ENCODE data around the gene KAZN. TPM values are rescaled to one million over a fixed set of nuclear protein-coding genes. Genes with fewer than 3 reads are reported as not detected.

Gene KAZN
- polyA plus RNA-seq, 1 of the 3 experiments (the other 2 are of a cell fraction) = 6.8 TPM

DNA sequence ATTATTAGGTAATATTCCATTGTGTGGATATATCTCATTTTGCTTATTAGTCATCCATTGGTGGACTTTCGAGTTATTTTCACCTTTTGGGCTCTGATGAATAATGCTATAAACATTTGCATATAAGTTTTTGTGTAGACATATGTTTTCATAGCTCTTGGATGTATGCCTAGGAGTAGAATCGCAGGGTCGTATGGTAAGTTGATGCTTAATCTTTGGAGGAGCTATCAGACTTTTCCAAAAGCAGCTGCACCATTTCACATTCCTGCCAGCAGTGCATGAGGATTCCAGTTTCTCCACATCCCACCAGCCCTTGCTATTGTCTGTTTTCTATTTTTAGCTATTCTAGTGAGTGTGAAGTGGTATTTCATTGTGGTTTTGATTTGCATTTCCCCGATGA is 434.8 kb downstream of the KAZN start:
- no peaks in the 10 kb centered on the region for H3K9me3 ChIP-seq
- H3K36me3 ChIP-seq (replicated peaks in 1 of 2; ENCODE audit: control insufficient read depth in 1 of 2, insufficient read depth in 2 of 2, low read length in 1 of 2) = no peaks in the 10 kb centered on the region
- no peak overlapping the region for H2AFZ ChIP-seq (ENCODE audit: low read depth)
- no peak overlapping the region for H3K4me2 ChIP-seq
- no peak overlapping the region for H3K4me3 ChIP-seq (ENCODE audit: low read depth in 2 of 2, low read length in 1 of 2)
- H3K27me3 ChIP-seq (ENCODE audit: insufficient read depth) = no peaks in the 10 kb centered on the region
- ChIA-PET CTCF (interaction anchor here (1.6 to 4.1 kb wide), 2 partner anchors 14 to 256 kb away, joined by 3 to 15 read pairs; no protein-coding TSS in a partner anchor), POLR2A (no interaction called here)
- H3K4me1 ChIP-seq (ENCODE audit: control insufficient read depth in 1 of 2, insufficient read depth in 2 of 2, low read depth in 1 of 2, low read length in 1 of 2) = no peaks in the 10 kb centered on the region
- H3K79me2 ChIP-seq (ENCODE audit: insufficient read depth) = peaks cover 37% of the 10 kb centered on the region; the same call in 1 of the 2 replicates
- 82% methylated on average over 4 of the region's 4 CpGs for whole genome bisulfite sequencing (ENCODE audit: low lambda C conversion rate)
- no peak overlapping the region for H3K27ac ChIP-seq (ENCODE audit: low read depth in 2 of 2, low read length in 1 of 2)
- no peak overlapping the region for H3K9ac ChIP-seq
- H3K9me2 ChIP-seq = no peaks in the 10 kb centered on the region
- peaks cover 5% of the 10 kb centered on the region for H3F3A ChIP-seq (replicated peaks; ENCODE audit: insufficient read depth)
- H4K20me1 ChIP-seq (ENCODE audit: insufficient read depth) = peaks cover 4% of the 10 kb centered on the region; the same call in 1 of the 2 replicates
- no peak for DNase-seq
- TF ChIP-seq, protein P1, sequence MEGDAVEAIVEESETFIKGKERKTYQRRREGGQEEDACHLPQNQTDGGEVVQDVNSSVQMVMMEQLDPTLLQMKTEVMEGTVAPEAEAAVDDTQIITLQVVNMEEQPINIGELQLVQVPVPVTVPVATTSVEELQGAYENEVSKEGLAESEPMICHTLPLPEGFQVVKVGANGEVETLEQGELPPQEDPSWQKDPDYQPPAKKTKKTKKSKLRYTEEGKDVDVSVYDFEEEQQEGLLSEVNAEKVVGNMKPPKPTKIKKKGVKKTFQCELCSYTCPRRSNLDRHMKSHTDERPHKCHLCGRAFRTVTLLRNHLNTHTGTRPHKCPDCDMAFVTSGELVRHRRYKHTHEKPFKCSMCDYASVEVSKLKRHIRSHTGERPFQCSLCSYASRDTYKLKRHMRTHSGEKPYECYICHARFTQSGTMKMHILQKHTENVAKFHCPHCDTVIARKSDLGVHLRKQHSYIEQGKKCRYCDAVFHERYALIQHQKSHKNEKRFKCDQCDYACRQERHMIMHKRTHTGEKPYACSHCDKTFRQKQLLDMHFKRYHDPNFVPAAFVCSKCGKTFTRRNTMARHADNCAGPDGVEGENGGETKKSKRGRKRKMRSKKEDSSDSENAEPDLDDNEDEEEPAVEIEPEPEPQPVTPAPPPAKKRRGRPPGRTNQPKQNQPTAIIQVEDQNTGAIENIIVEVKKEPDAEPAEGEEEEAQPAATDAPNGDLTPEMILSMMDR (IDR thresholded peaks at IDR 0.05) = peak; percentile 49
- TF ChIP-seq NRF1 (IDR thresholded peaks at IDR 0.05; ENCODE audit: low read depth, low read length) = no peak

DNA sequence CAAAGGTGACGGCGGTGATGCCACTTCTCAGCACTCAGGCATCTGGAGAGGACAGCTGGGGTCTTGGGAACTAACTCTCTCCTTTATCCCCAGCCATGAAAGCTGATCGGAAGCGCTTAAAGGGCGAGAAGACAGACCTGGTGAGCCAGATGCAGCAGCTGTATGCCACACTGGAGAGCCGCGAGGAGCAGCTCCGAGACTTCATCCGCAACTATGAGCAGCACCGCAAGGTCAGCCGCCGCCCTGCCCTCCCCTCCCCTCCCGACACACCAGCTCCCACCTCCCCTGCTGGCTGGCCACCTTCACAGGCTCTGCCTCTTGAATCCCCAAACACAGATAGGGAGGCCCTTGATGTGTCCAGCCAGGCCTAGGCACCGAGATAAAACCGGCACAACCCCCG is 436.2 kb downstream of the KAZN start:
- DNase-seq = no peak
- Histone ChIP-seq H3K79me2 (ENCODE audit: insufficient read depth) (peaks cover 29% of the 10 kb centered on the region; the same call in 1 of the 2 replicates), H4K20me1 (ENCODE audit: insufficient read depth) (peaks cover 3% of the 10 kb centered on the region; the same call in 1 of the 2 replicates), H3K27ac (ENCODE audit: low read depth in 2 of 2, low read length in 1 of 2) (no peak overlapping the region), H3K36me3 (replicated peaks in 1 of 2; ENCODE audit: control insufficient read depth in 1 of 2, insufficient read depth in 2 of 2, low read length in 1 of 2) (no peaks in the 10 kb centered on the region), H2AFZ (ENCODE audit: low read depth) (no peak overlapping the region), H3K9me3 (no peaks in the 10 kb centered on the region), H3K4me2 (no peak overlapping the region), H3F3A (replicated peaks; ENCODE audit: insufficient read depth) (peaks cover 3% of the 10 kb centered on the region), H3K4me3 (ENCODE audit: low read depth in 2 of 2, low read length in 1 of 2) (no peak overlapping the region), H3K4me1 (ENCODE audit: control insufficient read depth in 1 of 2, insufficient read depth in 2 of 2, low read depth in 1 of 2, low read length in 1 of 2) (no peaks in the 10 kb centered on the region), H3K9ac (no peak overlapping the region), H3K9me2 (no peaks in the 10 kb centered on the region), H3K27me3 (ENCODE audit: insufficient read depth) (no peaks in the 10 kb centered on the region)
- WGBS (ENCODE audit: low lambda C conversion rate) = 94% methylated on average over 14 of the region's 16 CpGs
- ChIA-PET CTCF (interaction anchor here (1.6 to 4.1 kb wide), 2 partner anchors 12 to 258 kb away, joined by 3 to 33 read pairs; no protein-coding TSS in a partner anchor), POLR2A (no interaction called here)
- TF ChIP-seq RCOR1 (IDR thresholded peaks at IDR 0.05; ENCODE audit: low read length) (no peak), ELF1 (IDR thresholded peaks at IDR 0.05) (no peak), RFX5 (IDR thresholded peaks at IDR 0.05; ENCODE audit: low read length) (no peak), EZH2phosphoT487 (IDR thresholded peaks at IDR 0.05; ENCODE audit: borderline replicate concordance, low read depth) (no peak), TEAD4 (IDR thresholded peaks at IDR 0.05; ENCODE audit: borderline replicate concordance, insufficient read depth) (no peak), GABPA (IDR thresholded peaks at IDR 0.05; ENCODE audit: low read depth) (no peak), EP300 (IDR thresholded peaks at IDR 0.05; ENCODE audit: borderline replicate concordance in 1 of 2, low read depth in 1 of 2, low read length in 1 of 2) (no peak), GATA2 (CRISPR knock-in tag; IDR thresholded peaks at IDR 0.05) (no peak), FOXJ3 (CRISPR knock-in tag; IDR thresholded peaks at IDR 0.05) (no peak), NFIC (IDR thresholded peaks at IDR 0.05; ENCODE audit: borderline replicate concordance) (no peak), JUND (IDR thresholded peaks at IDR 0.05) (no peak), RAD21 (IDR thresholded peaks at IDR 0.05; ENCODE audit: low read length) (no peak), MEF2A (IDR thresholded peaks at IDR 0.05; ENCODE audit: borderline replicate concordance, low read depth) (no peak), FOSL2 (IDR thresholded peaks at IDR 0.05; ENCODE audit: borderline replicate concordance, low read depth) (no peak)
- TF ChIP-seq, protein P2, sequence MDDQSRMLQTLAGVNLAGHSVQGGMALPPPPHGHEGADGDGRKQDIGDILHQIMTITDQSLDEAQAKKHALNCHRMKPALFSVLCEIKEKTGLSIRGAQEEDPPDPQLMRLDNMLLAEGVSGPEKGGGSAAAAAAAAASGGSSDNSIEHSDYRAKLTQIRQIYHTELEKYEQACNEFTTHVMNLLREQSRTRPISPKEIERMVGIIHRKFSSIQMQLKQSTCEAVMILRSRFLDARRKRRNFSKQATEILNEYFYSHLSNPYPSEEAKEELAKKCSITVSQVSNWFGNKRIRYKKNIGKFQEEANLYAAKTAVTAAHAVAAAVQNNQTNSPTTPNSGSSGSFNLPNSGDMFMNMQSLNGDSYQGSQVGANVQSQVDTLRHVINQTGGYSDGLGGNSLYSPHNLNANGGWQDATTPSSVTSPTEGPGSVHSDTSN (IDR thresholded peaks at IDR 0.05) = no peak
- TF ChIP-seq, protein P3, sequence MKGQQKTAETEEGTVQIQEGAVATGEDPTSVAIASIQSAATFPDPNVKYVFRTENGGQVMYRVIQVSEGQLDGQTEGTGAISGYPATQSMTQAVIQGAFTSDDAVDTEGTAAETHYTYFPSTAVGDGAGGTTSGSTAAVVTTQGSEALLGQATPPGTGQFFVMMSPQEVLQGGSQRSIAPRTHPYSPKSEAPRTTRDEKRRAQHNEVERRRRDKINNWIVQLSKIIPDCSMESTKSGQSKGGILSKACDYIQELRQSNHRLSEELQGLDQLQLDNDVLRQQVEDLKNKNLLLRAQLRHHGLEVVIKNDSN (IDR thresholded peaks at IDR 0.05; ENCODE audit: borderline replicate concordance, low read depth) = no peak
- TF ChIP-seq, protein P4, sequence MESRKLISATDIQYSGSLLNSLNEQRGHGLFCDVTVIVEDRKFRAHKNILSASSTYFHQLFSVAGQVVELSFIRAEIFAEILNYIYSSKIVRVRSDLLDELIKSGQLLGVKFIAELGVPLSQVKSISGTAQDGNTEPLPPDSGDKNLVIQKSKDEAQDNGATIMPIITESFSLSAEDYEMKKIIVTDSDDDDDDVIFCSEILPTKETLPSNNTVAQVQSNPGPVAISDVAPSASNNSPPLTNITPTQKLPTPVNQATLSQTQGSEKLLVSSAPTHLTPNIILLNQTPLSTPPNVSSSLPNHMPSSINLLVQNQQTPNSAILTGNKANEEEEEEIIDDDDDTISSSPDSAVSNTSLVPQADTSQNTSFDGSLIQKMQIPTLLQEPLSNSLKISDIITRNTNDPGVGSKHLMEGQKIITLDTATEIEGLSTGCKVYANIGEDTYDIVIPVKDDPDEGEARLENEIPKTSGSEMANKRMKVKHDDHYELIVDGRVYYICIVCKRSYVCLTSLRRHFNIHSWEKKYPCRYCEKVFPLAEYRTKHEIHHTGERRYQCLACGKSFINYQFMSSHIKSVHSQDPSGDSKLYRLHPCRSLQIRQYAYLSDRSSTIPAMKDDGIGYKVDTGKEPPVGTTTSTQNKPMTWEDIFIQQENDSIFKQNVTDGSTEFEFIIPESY (IDR thresholded peaks at IDR 0.05; ENCODE audit: borderline replicate concordance, low read depth) = no peak
